ENCODE data around the gene VSNL1.

Gene VSNL1

GRCh38 chr2:17540093-17540812 is at the start of gene VSNL1:
Gene VSNL1, plus strand, starts transcription at chr2:17540696. Its CDS starts 51,379 bp downstream, at chr2:17592075.
- DNase-seq (ENCODE audit: low read depth in 2 of 2), result peak; percentile 87 to 88

- DNase-seq (ENCODE audit: low read depth in 2 of 2), result no peak
These were observed 44.9 kb upstream of the VSNL1 start for GRCh38 chr2:17495590-17495989.

- DNase-seq (ENCODE audit: low read depth in 2 of 2), result no peak
These were observed 42.8 kb upstream of the VSNL1 start for GRCh38 chr2:17497718-17498117.

- no peak for DNase-seq (ENCODE audit: low read depth in 2 of 2)
These were observed 33.5 kb upstream of the VSNL1 start for GRCh38 chr2:17506736-17507616.

GRCh38 chr2:17515652-17516051 is 24.8 kb upstream of the VSNL1 start:
- DNase-seq (ENCODE audit: low read depth in 2 of 2), result no peak

- DNase-seq (ENCODE audit: low read depth in 2 of 2), result no peak
These were observed 22.9 kb upstream of the VSNL1 start for GRCh38 chr2:17517481-17518211.

GRCh38 chr2:17518212-17519154 is 22.0 kb upstream of the VSNL1 start, which contains the start of gene RAD51AP2:
Gene RAD51AP2, minus strand, starts transcription at chr2:17518440. Its CDS starts 25 bp downstream, at chr2:17518415.
- DNase-seq (ENCODE audit: low read depth in 2 of 2), result peak; percentile 62 to 65

GRCh38 chr2:17519486-17519885 is 21.0 kb upstream of the VSNL1 start:
- no peak for DNase-seq (ENCODE audit: low read depth in 2 of 2)

GRCh38 chr2:17520761-17521160 is 19.7 kb upstream of the VSNL1 start:
- no peak for DNase-seq (ENCODE audit: low read depth in 2 of 2)

GRCh38 chr2:17521621-17522020 is 18.9 kb upstream of the VSNL1 start:
- no peak for DNase-seq (ENCODE audit: low read depth in 2 of 2)

- no peak for DNase-seq (ENCODE audit: low read depth in 2 of 2)
These were observed 18.2 kb upstream of the VSNL1 start for GRCh38 chr2:17522303-17522702.

GRCh38 chr2:17529771-17530170 is 10.7 kb upstream of the VSNL1 start:
- DNase-seq (ENCODE audit: low read depth in 2 of 2), result no peak

- DNase-seq (ENCODE audit: low read depth in 2 of 2), result no peak
These were observed 7.0 kb upstream of the VSNL1 start for GRCh38 chr2:17533546-17533945.

- no peak for DNase-seq (ENCODE audit: low read depth in 2 of 2)
These were observed 4.1 kb upstream of the VSNL1 start for GRCh38 chr2:17536416-17536815.

GRCh38 chr2:17538022-17538843 is 2.3 kb upstream of the VSNL1 start:
- no peak for DNase-seq (ENCODE audit: low read depth in 2 of 2)

GRCh38 chr2:17538844-17539554 is 1.5 kb upstream of the VSNL1 start:
- DNase-seq (ENCODE audit: low read depth in 2 of 2), result no peak

- DNase-seq (ENCODE audit: low read depth in 2 of 2), result peak; percentile 62
These were observed 844 bp upstream of the VSNL1 start for GRCh38 chr2:17539611-17540092.

- DNase-seq (ENCODE audit: low read depth in 2 of 2), result no peak
These were observed 476 bp downstream of the VSNL1 start for GRCh38 chr2:17540813-17541530.

- DNase-seq (ENCODE audit: low read depth in 2 of 2), result no peak
These were observed 1.0 kb downstream of the VSNL1 start for GRCh38 chr2:17541531-17541950.
